ENCODE data around the gene OSBPL6.

OSBPL6 gene

DNA sequence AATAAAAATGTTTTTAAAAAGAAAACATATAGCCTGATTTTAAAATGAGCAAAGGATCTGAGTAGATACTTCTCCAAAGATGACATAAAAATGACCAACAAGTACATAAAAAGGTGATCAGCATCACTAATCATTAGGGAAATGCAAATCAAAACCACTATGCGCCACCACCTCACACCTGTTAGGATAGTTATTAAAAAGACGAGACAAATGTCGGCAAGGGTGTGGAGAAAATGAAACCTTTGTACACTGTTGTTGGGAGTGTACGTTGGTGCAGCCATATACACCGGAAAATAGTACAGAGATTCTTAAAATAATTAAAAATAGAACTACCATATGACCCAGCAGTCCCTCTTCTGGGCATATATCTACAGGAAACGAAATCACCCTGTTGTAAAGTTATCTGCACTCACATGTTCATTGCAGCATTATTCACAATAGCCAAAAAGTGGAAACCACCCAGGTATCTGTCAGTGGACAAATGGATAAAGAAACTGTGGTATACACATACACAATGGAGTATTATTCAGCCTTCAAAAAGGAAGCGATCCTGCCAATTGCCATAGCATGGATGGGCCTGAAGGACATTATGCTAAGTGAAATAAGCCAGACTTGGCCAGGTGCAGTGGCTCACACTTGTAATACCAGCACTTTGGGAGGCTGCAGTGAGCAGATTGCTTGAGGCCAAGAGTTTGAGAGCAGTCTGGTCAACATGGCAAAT, 165.0 kb downstream of the OSBPL6 start:
- no peak overlapping the region for H3K4me3 ChIP-seq
- H3K9ac ChIP-seq (ENCODE audit: insufficient read length): no peak overlapping the region
- DNase-seq (ENCODE audit: low read depth, low spot score): no peak
- H3K36me3 ChIP-seq (ENCODE audit: insufficient read depth, low read length): no peaks in the 10 kb centered on the region
- no peaks in the 10 kb centered on the region for H3K9me3 ChIP-seq (ENCODE audit: low read depth, low read length)
- H3K27ac ChIP-seq: no peak overlapping the region
- TF ChIP-seq EZH2 (IDR thresholded peaks at IDR 0.05) (no peak), POLR2AphosphoS5 (IDR thresholded peaks at IDR 0.05; ENCODE audit: borderline replicate concordance, low read depth, low read length) (no peak), FOXP2 (optimal IDR thresholded peaks at IDR 0.05; ENCODE audit: control extremely low read depth, extremely low read length, insufficient read depth) (no peak)

DNA sequence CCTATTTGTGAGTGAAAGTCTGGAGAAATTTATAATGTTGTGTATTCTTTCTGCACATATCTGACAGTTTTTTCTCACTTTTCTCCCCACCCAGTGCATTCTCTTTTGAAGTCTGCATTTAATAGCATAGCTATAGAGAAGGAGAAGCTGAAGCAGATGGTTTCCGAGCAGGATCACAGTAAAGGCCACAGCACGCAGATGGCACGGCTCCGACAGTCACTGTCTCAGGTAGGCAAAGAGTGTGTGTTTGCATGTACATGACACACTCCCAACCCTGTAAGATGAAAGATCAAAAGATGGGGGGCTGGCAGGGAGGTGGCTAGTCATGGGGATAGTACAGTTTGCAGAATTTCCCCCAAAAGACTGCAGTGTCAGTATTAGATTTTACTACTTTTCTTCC, 167.3 kb downstream of the OSBPL6 start:
- Histone ChIP-seq H3K9ac (ENCODE audit: insufficient read length) (no peak overlapping the region), H3K9me3 (ENCODE audit: low read depth, low read length) (no peaks in the 10 kb centered on the region), H3K4me3 (no peak overlapping the region), H3K27ac (no peak overlapping the region), H3K36me3 (ENCODE audit: insufficient read depth, low read length) (no peaks in the 10 kb centered on the region)
- TF ChIP-seq POLR2AphosphoS5 (IDR thresholded peaks at IDR 0.05; ENCODE audit: borderline replicate concordance, low read depth, low read length): no peak
- DNase-seq (ENCODE audit: low read depth, low spot score): no peak

DNA sequence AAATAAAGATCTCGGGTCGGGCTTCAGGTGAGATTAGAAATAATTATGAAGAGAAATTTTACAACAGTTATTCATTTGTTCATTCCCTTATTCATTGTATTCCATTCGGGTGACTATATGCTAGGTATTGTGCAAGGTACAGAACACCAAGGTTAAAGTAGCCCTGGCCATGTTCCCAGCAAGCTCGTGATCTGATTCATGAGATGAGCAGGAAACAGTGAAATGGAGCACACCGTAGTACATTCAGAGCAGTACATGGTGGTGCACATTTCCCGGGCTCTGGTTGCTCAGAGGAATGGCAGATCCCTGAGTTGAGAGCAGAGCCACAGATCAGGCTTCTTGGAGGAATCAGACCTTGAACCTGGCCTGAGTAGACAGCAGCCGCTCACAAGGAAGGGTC, 168.9 kb downstream of the OSBPL6 start:
- Histone ChIP-seq H3K27ac (no peak overlapping the region), H3K9ac (ENCODE audit: insufficient read length) (no peak overlapping the region), H3K4me3 (no peak overlapping the region), H3K9me3 (ENCODE audit: low read depth, low read length) (no peaks in the 10 kb centered on the region), H3K36me3 (ENCODE audit: insufficient read depth, low read length) (no peaks in the 10 kb centered on the region)
- DNase-seq (ENCODE audit: low read depth, low spot score): no peak
- TF ChIP-seq FOXP2 (optimal IDR thresholded peaks at IDR 0.05; ENCODE audit: control extremely low read depth, extremely low read length, insufficient read depth) (no peak), POLR2AphosphoS5 (IDR thresholded peaks at IDR 0.05; ENCODE audit: borderline replicate concordance, low read depth, low read length) (no peak)

DNA sequence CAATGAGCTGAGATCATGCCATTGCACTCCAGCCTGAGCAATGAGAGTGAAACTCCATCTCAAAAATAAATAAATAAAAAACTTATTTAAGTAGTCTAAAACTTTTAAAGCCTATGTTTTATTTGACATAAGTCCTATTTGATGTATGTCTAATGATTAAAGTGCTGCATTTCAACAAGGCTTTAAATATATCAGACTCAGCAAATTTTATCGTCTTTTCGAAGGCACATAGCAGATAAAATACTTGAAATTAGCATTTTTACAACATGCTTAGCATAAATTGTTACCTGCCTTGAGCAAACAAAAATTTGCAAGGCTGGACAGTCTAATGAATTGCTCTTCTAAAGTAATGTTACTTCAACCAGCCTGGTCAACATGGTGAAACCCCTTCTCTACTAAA, 170.8 kb downstream of the OSBPL6 start:
- no peak for DNase-seq (ENCODE audit: low read depth, low spot score)
- TF ChIP-seq FOXP2 (optimal IDR thresholded peaks at IDR 0.05; ENCODE audit: control extremely low read depth, extremely low read length, insufficient read depth): no peak
- no peak for TF ChIP-seq POLR2AphosphoS5 (IDR thresholded peaks at IDR 0.05; ENCODE audit: borderline replicate concordance, low read depth, low read length)
- TF ChIP-seq EZH2 (IDR thresholded peaks at IDR 0.05): no peak
- no peak overlapping the region for H3K4me3 ChIP-seq
- no peak overlapping the region for H3K9ac ChIP-seq (ENCODE audit: insufficient read length)
- H3K27ac ChIP-seq: no peak overlapping the region
- H3K36me3 ChIP-seq (ENCODE audit: insufficient read depth, low read length): no peaks in the 10 kb centered on the region
- no peaks in the 10 kb centered on the region for H3K9me3 ChIP-seq (ENCODE audit: low read depth, low read length)

DNA sequence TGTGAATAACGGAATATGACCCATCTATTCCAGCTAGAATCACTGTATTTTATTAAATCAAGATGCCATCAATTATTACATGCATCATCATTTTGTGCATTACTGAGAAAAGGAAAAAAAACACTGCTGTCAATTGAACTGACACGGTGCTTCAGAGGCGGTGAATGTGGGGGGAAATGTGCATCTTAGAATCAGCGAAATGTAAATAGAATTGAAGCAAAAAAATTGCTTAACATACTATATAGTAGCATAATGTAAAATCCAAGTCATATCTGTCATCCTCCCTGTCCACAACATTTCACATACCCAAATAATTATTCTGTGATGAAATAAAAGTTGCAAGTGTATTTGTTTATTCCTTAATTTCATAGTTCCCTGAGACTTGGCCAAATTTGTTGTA, 172.1 kb downstream of the OSBPL6 start:
- Histone ChIP-seq H3K9me3 (ENCODE audit: low read depth, low read length) (no peaks in the 10 kb centered on the region), H3K9ac (ENCODE audit: insufficient read length) (no peak overlapping the region), H3K4me3 (no peak overlapping the region), H3K27ac (no peak overlapping the region), H3K36me3 (ENCODE audit: insufficient read depth, low read length) (no peaks in the 10 kb centered on the region)
- TF ChIP-seq EZH2 (IDR thresholded peaks at IDR 0.05): no peak
- TF ChIP-seq FOXP2 (optimal IDR thresholded peaks at IDR 0.05; ENCODE audit: control extremely low read depth, extremely low read length, insufficient read depth): no peak
- TF ChIP-seq POLR2AphosphoS5 (IDR thresholded peaks at IDR 0.05; ENCODE audit: borderline replicate concordance, low read depth, low read length): no peak
- no peak for DNase-seq (ENCODE audit: low read depth, low spot score)

DNA sequence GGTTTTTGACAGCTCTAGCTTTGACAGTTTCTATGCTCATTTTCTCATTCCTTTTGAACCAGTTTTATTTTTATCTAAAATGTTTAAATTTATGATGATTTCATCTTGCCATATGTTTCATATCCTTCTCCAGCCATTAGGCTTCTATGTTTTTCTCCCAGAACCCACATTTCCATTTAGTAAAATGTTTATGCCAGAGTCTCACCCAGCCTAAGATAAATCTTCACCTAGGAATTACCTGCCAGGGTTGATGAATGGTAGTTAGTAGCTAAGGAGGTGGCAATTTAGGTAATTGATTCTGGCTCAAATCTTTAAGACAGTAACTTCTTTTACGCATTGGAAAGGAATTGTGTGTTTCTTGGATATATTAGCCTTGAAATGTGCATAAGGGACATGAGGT, 173.0 kb downstream of the OSBPL6 start:
- Histone ChIP-seq H3K4me3 (no peak overlapping the region), H3K9me3 (ENCODE audit: low read depth, low read length) (no peaks in the 10 kb centered on the region), H3K27ac (no peak overlapping the region), H3K9ac (ENCODE audit: insufficient read length) (no peak overlapping the region), H3K36me3 (ENCODE audit: insufficient read depth, low read length) (no peaks in the 10 kb centered on the region)
- DNase-seq (ENCODE audit: low read depth, low spot score): no peak
- TF ChIP-seq EZH2 (IDR thresholded peaks at IDR 0.05) (no peak), FOXP2 (optimal IDR thresholded peaks at IDR 0.05; ENCODE audit: control extremely low read depth, extremely low read length, insufficient read depth) (no peak), POLR2AphosphoS5 (IDR thresholded peaks at IDR 0.05; ENCODE audit: borderline replicate concordance, low read depth, low read length) (no peak)

DNA sequence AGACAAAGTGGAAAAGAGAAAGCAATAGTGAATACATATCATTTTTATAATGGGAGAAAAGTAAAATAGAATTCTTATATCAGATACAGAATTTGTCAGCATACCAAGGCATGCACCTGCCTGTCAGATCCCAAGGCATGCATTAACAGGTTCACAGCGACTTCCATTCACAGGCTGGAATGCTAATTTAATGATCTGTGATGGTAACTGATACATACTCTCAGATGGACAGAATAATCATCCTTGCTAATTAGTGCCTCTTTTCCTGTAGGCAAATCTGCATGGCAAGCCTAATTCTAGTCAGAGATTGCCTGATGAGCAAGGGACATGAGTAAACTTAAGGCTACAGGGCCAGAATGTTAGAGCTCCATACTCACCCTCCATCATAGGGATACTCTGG, 180.6 kb downstream of the OSBPL6 start:
- no peaks in the 10 kb centered on the region for H3K36me3 ChIP-seq (ENCODE audit: insufficient read depth, low read length)
- no peak overlapping the region for H3K4me3 ChIP-seq
- no peak overlapping the region for H3K27ac ChIP-seq
- TF ChIP-seq EZH2 (IDR thresholded peaks at IDR 0.05): no peak
- no peak for TF ChIP-seq POLR2AphosphoS5 (IDR thresholded peaks at IDR 0.05; ENCODE audit: borderline replicate concordance, low read depth, low read length)
- TF ChIP-seq FOXP2 (optimal IDR thresholded peaks at IDR 0.05; ENCODE audit: control extremely low read depth, extremely low read length, insufficient read depth): no peak
- H3K9ac ChIP-seq (ENCODE audit: insufficient read length): no peak overlapping the region
- H3K9me3 ChIP-seq (ENCODE audit: low read depth, low read length): no peaks in the 10 kb centered on the region
- no peak for DNase-seq (ENCODE audit: low read depth, low spot score)

DNA sequence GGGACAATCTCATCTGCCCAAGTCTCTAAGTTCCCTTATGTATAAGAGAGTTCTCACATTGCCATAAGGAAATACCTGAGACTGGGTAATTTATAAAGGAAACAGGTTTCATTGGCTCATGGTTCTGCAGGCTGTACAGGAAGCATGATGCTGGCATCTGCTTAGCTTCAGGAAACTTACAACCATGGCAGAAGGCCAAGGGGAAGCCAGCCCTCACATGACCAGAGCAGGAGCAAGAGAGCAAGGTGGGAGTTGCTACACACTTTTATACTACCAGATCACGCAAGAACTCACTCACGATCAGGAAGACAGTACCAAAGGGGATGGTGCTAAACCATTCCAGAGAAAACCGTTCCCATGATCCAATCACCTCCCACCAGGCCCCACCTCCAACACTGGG, 182.7 kb downstream of the OSBPL6 start:
- H3K9ac ChIP-seq (ENCODE audit: insufficient read length): no peak overlapping the region
- no peak overlapping the region for H3K27ac ChIP-seq
- H3K4me3 ChIP-seq: no peak overlapping the region
- H3K36me3 ChIP-seq (ENCODE audit: insufficient read depth, low read length): no peaks in the 10 kb centered on the region
- no peaks in the 10 kb centered on the region for H3K9me3 ChIP-seq (ENCODE audit: low read depth, low read length)
- TF ChIP-seq POLR2AphosphoS5 (IDR thresholded peaks at IDR 0.05; ENCODE audit: borderline replicate concordance, low read depth, low read length) (no peak), FOXP2 (optimal IDR thresholded peaks at IDR 0.05; ENCODE audit: control extremely low read depth, extremely low read length, insufficient read depth) (no peak), EZH2 (IDR thresholded peaks at IDR 0.05) (no peak)
- DNase-seq (ENCODE audit: low read depth, low spot score): no peak

Data from SK-N-MC (cell line).